HG02870 (cell line): ENCODE measurements around the gene OVCA2.

Source experiments
- ATAC-seq: cut with Tn5 transposase; IDR thresholded peaks from one replicate; pipeline ENCODE4 v1.9.1; 2021; ENCODE audit warnings: mild to moderate bottlenecking, moderate library complexity; ENCODE audit not compliant: unreplicated experiment

OVCA2 gene

GRCh38 chr17:2041561-2042389 lies at the start of gene OVCA2:
Gene OVCA2 (plus strand): TSS chr17:2042022. CDS start chr17:2042048, 26 bp downstream.
- peak; percentile 91 for ATAC-seq

DNA sequence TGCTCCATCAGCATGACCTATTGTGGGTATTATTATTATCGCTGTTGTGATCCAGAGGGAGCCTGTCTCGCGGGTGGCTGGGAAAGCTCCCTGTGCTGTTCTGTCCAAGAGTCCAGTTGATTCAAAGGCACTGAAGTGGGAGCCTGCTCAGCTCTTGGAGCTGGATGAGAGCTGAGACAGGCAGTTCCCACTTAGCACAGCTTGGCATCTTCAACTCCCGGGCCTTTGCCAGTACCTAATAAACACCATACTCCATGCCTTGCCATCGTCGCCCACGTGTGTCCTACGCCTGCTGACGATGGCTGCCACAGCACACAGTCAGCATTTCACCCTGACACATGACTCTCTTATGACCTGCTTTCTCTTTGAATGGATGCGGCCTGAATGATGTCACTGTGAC lies 49.3 kb upstream of the OVCA2 start:
- ATAC-seq: no peak

DNA sequence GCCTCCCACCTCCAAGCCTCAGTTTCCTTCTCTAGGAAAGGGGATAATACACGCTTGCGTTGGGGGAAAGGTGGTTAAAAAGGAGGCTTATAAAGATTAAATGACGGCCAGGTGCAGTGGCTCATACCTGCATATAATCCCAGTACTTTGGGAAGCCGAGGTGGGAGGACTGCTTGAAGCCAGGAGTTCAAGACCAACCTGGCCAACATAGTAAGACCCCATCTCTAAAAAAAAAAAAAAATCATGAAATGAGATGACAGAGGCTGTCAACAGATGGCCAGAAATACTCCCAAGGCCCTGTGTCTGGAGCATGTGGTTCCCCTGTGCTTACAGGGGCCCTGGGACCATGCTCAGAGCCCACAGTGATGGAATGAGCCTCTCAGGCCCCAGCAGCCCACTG lies 47.1 kb upstream of the OVCA2 start:
- ATAC-seq: no peak

DNA sequence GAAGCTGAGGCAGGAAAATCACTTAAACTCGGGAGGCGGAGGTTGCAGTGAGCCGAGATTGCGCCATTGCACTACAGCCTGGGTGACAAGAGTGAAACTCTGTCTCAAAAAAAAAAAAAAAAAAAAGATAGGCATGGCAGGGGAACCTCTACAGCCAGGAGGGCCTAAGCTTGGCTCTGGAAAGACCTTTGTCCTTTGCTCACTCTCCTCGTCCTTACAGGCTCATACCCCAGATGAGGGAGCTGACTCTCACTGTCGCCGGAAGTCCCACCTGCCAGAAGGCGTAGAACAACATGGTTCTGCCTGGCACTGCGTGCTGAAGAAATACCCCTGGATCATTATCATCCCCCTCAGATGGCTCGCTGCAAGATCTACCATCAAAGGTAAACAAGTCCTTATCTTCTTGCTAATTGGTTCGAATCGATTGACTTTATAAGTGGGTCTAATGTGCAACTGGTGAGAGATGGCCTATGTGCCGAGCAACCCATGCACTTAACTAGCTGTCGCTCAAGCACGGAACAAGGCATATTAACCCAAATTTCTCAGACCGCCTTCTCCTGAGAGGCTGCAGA lies 46.4 kb upstream of the OVCA2 start:
- ATAC-seq: no peak

- no peak for ATAC-seq
Observed at GRCh38 chr17:1995907-1996799, 45.7 kb upstream of the OVCA2 start.

DNA sequence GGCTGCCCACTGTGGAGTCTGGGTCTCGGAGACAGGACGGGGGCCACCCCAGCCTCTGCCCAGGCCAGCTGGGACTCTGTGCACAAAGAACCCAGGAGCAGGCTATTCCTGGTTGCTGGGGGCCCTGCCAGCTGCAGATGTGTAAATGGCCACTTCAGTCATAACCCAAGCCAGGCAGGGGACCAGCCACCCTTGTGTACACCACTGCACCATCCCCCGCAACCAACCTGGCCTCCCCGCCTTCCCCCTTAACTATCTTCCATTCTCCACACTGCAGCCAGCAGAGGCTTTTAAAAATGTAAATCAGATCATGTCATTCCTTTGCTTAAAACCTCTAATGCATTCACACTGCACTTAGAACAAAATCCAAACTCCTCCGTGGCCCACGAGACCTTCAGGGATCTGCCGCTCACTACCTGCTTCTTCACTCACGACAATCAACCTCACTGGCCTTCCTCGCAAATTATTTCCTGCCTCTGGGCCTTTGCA lies 45.0 kb upstream of the OVCA2 start:
- no peak for ATAC-seq

GRCh38 chr17:1997289-1997926 lies 44.4 kb upstream of the OVCA2 start:
- no peak for ATAC-seq

DNA sequence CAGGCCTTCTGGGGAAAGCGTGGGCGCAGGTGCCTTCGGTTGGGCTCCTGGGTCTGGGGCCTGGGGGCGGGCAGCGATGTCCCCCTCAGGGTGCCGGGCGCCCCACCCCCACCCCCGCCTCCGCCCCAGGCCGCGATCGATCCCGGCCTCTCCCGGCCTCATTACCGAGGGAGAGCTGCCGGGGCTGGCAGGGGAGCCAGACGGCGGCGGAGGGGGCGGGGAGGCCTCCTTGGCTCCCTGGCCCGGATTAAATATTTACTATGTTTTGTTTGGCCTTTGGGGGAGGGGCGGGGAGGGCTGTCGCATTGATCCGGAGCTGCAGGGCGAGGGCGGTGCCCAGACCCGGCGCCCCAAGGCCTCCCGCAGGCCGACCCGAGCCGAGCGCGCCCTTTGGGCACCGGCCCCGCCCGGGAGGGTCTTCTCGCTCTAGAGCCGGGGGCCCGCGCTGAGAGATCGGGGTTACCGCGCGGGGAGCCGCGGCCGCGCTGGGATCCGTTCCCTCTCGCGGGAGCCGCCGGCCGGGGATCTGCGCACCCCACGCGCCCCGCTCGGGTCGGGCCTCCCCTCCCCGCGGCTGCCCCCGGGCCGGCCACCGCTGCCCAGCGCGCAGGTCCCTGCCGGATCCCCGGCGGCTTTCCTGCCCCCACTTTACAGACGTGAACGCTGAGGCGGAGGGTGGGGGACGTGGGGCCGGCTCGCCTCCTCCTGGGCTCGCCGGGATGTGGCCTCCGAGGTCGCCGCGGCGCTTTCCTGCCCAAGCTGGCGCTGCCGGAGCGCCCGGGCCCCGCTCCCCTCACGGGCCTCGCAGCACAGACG lies 43.7 kb upstream of the OVCA2 start:
- ATAC-seq: no peak

GRCh38 chr17:1999557-2000251 lies 42.1 kb upstream of the OVCA2 start:
- no peak for ATAC-seq

DNA sequence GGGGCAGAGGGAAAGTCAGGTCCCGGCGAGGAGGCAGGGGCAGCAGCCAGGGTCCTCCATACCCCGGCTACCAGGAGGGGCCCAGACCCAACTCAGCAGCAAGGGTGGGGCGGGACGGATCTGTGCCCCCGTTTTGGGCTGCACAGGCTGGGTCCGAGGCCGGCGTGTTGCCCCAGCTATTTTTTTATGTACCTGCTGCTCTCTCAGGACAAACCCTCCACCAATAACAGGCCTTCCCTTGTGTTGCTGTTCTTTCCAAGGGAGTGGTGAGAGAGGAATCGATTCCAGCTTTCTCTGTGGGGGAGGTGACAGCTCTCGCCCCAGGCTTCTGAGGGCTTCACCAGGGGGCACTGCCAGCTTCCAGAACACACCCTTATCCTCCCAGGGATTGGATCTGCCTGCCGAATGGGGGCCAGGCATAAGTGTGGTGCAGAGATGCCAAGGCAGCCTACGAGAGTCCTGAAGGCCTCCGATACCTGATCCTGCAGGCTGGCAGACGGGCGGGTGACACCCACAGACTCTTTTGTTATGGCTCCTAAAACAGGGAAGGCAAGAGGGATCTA lies 39.0 kb upstream of the OVCA2 start:
- no peak for ATAC-seq

DNA sequence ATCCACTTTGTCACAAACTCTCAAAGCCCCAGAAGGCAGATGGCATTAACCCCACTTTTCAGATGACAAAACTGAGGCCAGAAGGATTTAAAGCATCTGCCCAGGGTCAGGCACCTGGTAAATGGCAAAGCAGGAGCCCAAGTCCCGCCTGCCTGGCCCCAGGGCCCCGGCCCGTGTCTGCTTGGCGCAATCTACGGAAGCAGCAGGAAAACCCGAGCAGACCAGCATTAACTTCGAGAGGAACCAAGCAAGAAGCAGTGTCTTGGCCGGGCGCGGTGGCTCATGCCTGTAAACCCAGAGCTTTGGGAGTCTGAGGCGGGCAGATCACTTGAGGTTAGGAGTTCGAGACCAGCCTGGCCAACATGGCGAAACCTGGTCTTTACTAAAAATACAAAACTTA lies 38.3 kb upstream of the OVCA2 start:
- ATAC-seq: no peak

DNA sequence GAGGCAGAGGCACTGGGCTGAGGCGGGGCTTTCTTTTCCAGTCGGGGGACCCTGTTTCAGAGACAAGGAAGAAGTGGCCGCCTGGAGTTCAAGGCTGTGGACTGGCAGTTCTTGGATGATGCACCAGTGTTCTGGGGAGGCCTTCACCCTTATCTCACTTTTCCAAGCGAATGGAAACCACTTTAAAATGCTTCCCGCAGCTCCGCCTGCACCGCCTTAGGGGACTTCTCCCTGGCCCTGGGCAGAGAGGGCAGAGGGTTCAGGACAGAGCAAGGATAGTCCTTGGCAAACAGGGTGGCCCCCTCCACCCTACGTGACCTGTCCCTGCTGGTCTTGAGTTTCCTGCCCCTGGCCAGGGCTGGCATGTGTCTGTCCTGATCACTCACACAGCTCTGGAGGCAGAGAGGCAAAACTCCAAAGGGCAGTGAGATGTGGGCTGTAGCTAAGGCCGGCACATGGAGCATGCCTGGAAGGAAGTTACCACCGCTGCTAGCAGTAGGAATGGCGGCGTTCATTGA lies 37.3 kb upstream of the OVCA2 start:
- ATAC-seq: no peak

DNA sequence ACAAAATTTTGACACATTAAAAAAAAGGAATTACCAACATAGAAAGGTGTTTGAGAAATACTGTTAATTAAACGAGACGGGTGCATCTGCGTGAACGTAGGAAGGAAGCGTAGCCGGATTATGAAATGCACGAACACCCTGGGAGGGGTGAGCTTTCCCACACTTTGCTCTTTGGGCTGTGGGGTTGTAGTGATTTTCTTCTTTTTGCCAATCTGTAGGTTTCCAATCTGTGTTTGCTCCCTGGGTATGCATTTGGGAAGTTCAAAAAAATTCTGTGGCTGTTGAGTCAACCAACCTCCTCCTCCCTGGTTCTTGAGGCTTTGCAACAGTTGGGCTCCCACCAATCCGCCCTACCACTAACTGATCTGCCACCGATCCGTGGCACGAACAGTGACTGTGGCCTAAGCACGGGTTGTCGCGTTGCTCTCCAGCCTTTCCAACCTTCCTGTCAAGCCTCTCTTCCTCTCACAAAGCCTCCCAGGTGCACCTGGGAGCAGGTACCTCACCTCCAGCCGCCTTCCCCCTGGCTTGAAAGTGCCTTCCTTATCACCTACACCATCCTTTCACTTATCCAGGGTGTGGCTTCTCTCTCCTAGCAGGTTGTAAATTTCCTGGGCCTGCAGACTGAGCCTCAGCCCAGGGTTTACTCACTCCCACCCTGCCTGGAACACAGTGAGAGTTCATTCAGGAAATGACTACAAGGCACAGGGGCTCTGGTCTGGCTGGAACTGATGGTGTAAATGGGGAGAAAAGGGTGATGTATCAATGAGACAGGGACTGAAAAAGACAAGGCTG lies 33.3 kb upstream of the OVCA2 start:
- no peak for ATAC-seq

DNA sequence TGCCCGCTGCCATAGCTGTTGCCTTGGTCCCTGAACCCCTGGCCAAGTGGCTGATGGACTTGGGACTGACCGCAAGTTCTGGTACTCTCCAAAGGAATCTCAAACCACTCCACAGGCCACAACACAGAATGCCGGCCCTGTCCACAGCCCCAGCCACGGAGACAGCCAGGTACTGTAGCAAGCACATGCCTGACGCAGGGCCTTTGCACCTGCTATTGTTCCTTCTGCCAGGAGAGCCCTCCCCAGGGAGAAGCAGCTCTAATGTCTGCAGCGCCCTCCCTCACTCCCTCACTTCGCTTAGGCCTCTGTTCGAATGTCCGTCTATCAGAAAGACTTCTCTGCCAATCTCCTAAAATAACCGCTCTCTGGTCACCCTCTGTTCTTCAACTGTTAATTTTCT lies 32.1 kb upstream of the OVCA2 start:
- ATAC-seq: no peak

GRCh38 chr17:2011411-2012371 lies 30.1 kb upstream of the OVCA2 start:
- no peak for ATAC-seq

DNA sequence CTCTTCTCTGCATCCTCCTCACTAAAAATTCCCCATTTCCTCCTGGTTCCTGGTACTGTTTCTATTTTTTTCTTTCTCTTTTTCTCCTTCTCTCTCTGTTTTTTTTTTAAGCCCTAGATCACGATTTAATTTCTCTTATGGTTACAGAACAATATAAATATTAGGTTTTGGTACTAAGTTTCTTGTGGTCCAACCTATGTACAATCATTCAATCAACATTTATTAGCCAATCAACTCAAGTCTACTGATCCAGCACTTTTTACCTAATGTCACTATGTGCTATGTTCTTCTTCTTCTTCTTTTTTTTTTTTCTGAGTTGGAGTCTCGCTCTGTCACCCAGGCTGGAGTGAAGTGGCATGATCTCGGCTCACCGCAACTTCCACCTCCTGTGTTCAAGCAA lies 29.3 kb upstream of the OVCA2 start:
- ATAC-seq: no peak
